Hepatocyte (in vitro differentiated cells): ENCODE results near the gene JOSD2. TPM values are rescaled to one million over a fixed set of nuclear protein-coding genes. Genes with fewer than 3 reads are reported as not detected.
A peak's percentile ranks its signal among the peaks of the same experiment; 100 is the strongest.
"Not testable (repeated sequence)": the region's sequence is repeated elsewhere in the genome, so short reads cannot be mapped to it uniquely, and the experiment has no call there.

Source experiments
- DNase-seq: peaks from one replicate; pipeline ENCODE4 v3.0.0-alpha.2; 2016; ENCODE audit warnings: low spot score
- H2AFZ ChIP-seq: fragments of 200-600 bp; sonication (generic); 2 replicates; pipeline ENCODE4 v1.6.0; 2016; ENCODE audit warnings: antibody characterized with exemption, mild to moderate bottlenecking
- H3K27ac ChIP-seq: fragments of 200-600 bp; sonication (generic); 2 replicates; pipeline ENCODE4 v1.5.1; 2016; ENCODE audit warnings: mild to moderate bottlenecking
- H3K27me3 ChIP-seq: fragments of 200-600 bp; sonication (generic); 2 replicates; pipeline ENCODE4 v1.6.1; 2016
- H3K36me3 ChIP-seq: fragments of 200-600 bp; sonication (generic); replicated peaks from 2 replicates; pipeline ENCODE4 v1.5.1; 2016; ENCODE audit warnings: low read depth; ENCODE audit not compliant: insufficient read depth
- H3K4me1 ChIP-seq: fragments of 200-600 bp; sonication (generic); 2 replicates; pipeline ENCODE4 v1.5.1; 2016; ENCODE audit warnings: mild to moderate bottlenecking, moderate library complexity; ENCODE audit not compliant: insufficient read depth
- H3K4me2 ChIP-seq: fragments of 200-600 bp; sonication (generic); 2 replicates; pipeline ENCODE4 v1.6.0; 2016
- H3K4me3 ChIP-seq: fragments of 200-600 bp; sonication (generic); 2 replicates; pipeline ENCODE4 v1.5.1; 2016; ENCODE audit warnings: mild to moderate bottlenecking
- H3K79me2 ChIP-seq: fragments of 200-600 bp; sonication (generic); 2 replicates; pipeline ENCODE4 v1.6.0; 2017; ENCODE audit warnings: mild to moderate bottlenecking
- H3K9me2 ChIP-seq: fragments of 200-600 bp; sonication (generic); replicated peaks from 2 replicates; pipeline ENCODE4 v1.6.0; 2017; ENCODE audit warnings: mild to moderate bottlenecking; ENCODE audit not compliant: insufficient read depth
- H3K9me3 ChIP-seq: fragments of 200-600 bp; sonication (generic); 2 replicates; pipeline ENCODE4 v1.5.1; 2016; ENCODE audit warnings: low read depth, mild to moderate bottlenecking
- H4K20me1 ChIP-seq: fragments of 200-600 bp; sonication (generic); 2 replicates; pipeline ENCODE4 v1.6.0; 2016; ENCODE audit warnings: mild to moderate bottlenecking; ENCODE audit not compliant: insufficient read depth, poor library complexity, severe bottlenecking
- EZH2 ChIP-seq: fragments of 200-600 bp; sonication (generic); IDR thresholded peaks from 2 replicates; pipeline ENCODE4 v1.6.1; 2016; ENCODE audit warnings: antibody characterized with exemption, mild to moderate bottlenecking, borderline replicate concordance
- EZH2phosphoT487 ChIP-seq: fragments of 200-600 bp; sonication (generic); IDR thresholded peaks from one replicate; pipeline ENCODE4 v1.6.1; 2018; ENCODE audit warnings: antibody characterized with exemption, mild to moderate bottlenecking, low read depth, moderate library complexity; ENCODE audit not compliant: unreplicated experiment, severe bottlenecking
- WGBS: methylation state at CpG from one replicate; pipeline ENCODE4 v1.1.6; 2016; ENCODE audit warnings: low lambda C conversion rate; ENCODE audit errors: missing lambda C conversion rate; 5-methylcytosine and 5-hydroxymethylcytosine counted together
- polyA plus RNA-seq: library from polyadenylated mRNA; unstranded; fragments of >200 nt; fragmentation: Nextera tagmentation; extraction: Ambion mirVana; gene quantifications from 2 replicates; pipeline ENCODE4 v1.2.1, GENCODE V29; 2016
- total RNA-seq: library from RNA; depleted of rRNA; stranded (reverse); fragments of >200 nt; gene quantifications from 2 replicates; pipeline ENCODE4 v1.2.3, GENCODE V29; 2014
- TF ChIP-seq, protein P1 (sequence below): fragments of 200-600 bp; sonication (generic); IDR thresholded peaks from 2 replicates; pipeline ENCODE4 v1.5.1; 2016; ENCODE audit warnings: antibody characterized with exemption, mild to moderate bottlenecking; ENCODE audit not compliant: poor library complexity

Gene JOSD2
- total and polyA plus RNA-seq, 2 experiments from 2014 or later: 19.0 to 82.9 TPM

DNA sequence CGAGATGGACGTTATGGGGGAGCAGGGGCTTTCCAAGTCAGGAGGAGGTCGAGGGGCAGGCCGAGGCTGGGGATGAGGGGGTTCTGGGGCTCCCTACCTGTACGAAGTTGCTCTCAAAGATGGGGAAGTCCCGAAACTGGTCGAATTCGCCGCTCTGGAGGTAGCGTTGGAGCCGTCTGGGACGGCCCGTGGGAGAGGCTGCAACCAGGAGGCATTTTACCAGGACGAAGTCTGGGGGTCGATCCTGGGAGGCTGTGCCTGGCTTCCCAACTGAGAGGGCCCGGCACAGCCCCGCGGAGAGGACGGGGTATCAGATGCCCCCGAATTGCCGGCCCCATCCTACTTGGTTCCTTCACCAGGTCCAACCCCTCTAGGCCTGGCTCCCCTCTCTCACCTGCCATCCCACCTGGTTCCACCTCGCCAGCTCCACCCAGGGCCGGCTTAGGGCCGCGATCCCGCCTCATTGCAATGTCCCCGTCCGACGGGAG, 35.2 kb downstream of the JOSD2 start:
- TF ChIP-seq EZH2phosphoT487 (no peak), EZH2 (no peak)
- TF ChIP-seq, protein P1, sequence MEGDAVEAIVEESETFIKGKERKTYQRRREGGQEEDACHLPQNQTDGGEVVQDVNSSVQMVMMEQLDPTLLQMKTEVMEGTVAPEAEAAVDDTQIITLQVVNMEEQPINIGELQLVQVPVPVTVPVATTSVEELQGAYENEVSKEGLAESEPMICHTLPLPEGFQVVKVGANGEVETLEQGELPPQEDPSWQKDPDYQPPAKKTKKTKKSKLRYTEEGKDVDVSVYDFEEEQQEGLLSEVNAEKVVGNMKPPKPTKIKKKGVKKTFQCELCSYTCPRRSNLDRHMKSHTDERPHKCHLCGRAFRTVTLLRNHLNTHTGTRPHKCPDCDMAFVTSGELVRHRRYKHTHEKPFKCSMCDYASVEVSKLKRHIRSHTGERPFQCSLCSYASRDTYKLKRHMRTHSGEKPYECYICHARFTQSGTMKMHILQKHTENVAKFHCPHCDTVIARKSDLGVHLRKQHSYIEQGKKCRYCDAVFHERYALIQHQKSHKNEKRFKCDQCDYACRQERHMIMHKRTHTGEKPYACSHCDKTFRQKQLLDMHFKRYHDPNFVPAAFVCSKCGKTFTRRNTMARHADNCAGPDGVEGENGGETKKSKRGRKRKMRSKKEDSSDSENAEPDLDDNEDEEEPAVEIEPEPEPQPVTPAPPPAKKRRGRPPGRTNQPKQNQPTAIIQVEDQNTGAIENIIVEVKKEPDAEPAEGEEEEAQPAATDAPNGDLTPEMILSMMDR: no peak
- peaks cover 22% of the 10 kb centered on the region for H3K79me2 ChIP-seq
- no peaks in the 10 kb centered on the region for H3K27me3 ChIP-seq
- no peaks in the 10 kb centered on the region for H3K36me3 ChIP-seq
- peak overlapping the region; percentile 54 for H3K27ac ChIP-seq
- no peak for DNase-seq
- H3K9me3 ChIP-seq: no peaks in the 10 kb centered on the region
- peaks cover 32% of the 10 kb centered on the region for H4K20me1 ChIP-seq
- peak overlapping the region; percentile 54 for H3K4me2 ChIP-seq
- 88% methylated on average over 28 of the region's 29 CpGs for WGBS
- peak overlapping the region; percentile 23 for H2AFZ ChIP-seq
- H3K4me1 ChIP-seq: peaks cover 6% of the 10 kb centered on the region
- H3K9me2 ChIP-seq: no peaks in the 10 kb centered on the region
- no peak overlapping the region for H3K4me3 ChIP-seq

DNA sequence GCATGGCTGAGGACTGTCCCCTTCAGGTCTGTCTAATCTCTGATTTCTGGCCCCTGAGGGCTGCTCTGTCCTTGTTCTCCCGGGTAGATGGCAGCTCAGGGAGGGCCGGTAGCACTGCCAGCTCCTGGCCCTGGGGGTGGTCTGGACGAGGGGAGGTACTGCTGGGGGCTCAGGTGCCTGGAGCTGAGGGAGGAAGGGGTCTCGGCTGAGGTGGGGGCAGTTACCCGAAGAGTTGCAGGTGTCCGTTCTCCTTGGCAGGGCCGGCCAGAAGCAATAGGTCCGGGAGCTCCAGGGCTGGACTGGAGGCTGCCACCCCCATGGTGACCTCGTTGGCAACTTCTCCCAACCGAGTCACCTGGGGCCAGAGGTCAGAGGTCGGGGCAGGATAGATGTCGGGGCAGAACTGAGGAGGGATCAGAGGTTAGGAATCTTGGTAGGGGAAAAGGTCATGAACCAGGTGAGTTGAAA, 35.9 kb downstream of the JOSD2 start:
- H4K20me1 ChIP-seq: peaks cover 30% of the 10 kb centered on the region
- H3K79me2 ChIP-seq: peaks cover 22% of the 10 kb centered on the region
- peaks cover 6% of the 10 kb centered on the region for H3K4me1 ChIP-seq
- 93% methylated on average over 10 of the region's 12 CpGs for WGBS
- TF ChIP-seq, protein P1: no peak
- TF ChIP-seq EZH2 (no peak), EZH2phosphoT487 (no peak)
- no peak overlapping the region for H3K4me2 ChIP-seq
- no peak for DNase-seq
- no peak overlapping the region for H2AFZ ChIP-seq
- no peaks in the 10 kb centered on the region for H3K27me3 ChIP-seq
- H3K27ac ChIP-seq: no peak overlapping the region
- H3K9me3 ChIP-seq: no peaks in the 10 kb centered on the region
- no peak overlapping the region for H3K4me3 ChIP-seq
- H3K36me3 ChIP-seq: no peaks in the 10 kb centered on the region
- H3K9me2 ChIP-seq: no peaks in the 10 kb centered on the region

DNA sequence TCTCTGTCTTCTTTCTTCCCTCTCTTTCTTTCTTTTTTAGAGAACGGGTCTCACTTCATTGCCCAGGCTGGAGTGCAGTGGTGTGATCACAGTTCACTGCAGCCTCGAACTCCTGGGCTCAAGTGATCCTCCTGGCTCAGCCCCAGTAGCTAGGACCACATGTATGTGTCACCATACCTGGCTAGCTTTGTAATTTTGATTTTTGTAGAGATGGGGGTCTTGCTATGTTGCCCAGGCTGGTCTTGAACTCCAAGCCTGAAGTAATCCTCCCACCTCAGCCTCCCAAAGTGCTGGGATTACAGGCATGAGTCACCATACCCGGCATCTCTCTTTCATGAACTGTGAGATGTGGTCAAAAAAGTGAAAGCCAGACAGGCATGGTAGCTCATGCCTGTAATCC, 37.7 kb downstream of the JOSD2 start:
- not testable (repeated sequence) for DNase-seq, H3K9me3 ChIP-seq, H3K4me1 ChIP-seq, H3K27me3 ChIP-seq, H3K27ac ChIP-seq, H2AFZ ChIP-seq, H3K4me2 ChIP-seq, H3K36me3 ChIP-seq, H3K4me3 ChIP-seq, H3K9me2 ChIP-seq
- H3K79me2 ChIP-seq: peaks cover 15% of the 10 kb centered on the region
- 78% methylated on average over 3 of the region's 3 CpGs for WGBS
- peaks cover 12% of the 10 kb centered on the region for H4K20me1 ChIP-seq

DNA sequence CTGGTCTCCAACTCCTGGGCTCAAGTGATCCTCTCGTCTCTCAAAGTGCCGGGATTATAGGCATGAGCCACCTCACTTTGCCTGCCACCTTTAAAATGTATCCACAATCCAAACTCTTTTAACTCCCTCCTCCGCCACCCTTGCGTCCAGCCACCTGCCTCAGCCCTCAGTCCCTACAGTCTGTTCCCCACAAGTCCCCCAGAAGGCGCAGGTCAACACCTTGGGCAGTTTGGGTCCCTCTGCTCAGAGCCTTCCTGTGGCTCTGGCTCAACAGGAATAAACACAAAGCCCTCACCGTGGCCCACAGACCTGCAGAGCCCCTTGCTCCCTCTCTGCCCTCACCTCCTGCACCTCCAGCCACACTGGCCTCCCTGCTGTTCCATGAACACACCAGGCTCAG, 42.2 kb downstream of the JOSD2 start:
- TF ChIP-seq EZH2 (no peak), EZH2phosphoT487 (no peak)
- TF ChIP-seq, protein P1: no peak
- no peaks in the 10 kb centered on the region for H4K20me1 ChIP-seq
- 88% methylated on average over 6 of the region's 6 CpGs for WGBS

More for the DNA sequence above, 42.2 kb downstream of the JOSD2 start:
- H3K27ac ChIP-seq: no peak overlapping the region
- DNase-seq: no peak
- H3K4me3 ChIP-seq: no peak overlapping the region
- no peak overlapping the region for H2AFZ ChIP-seq
- H3K27me3 ChIP-seq: no peaks in the 10 kb centered on the region
- no peaks in the 10 kb centered on the region for H3K79me2 ChIP-seq
- H3K4me1 ChIP-seq: no peaks in the 10 kb centered on the region
- H3K36me3 ChIP-seq: no peaks in the 10 kb centered on the region
- H3K9me3 ChIP-seq: no peaks in the 10 kb centered on the region
- H3K4me2 ChIP-seq: no peak overlapping the region
- no peaks in the 10 kb centered on the region for H3K9me2 ChIP-seq
